Panc1 (cell line): Measurements from ENCODE around the gene SSBP3. TPM values are rescaled to one million over a fixed set of nuclear protein-coding genes. Genes with fewer than 3 reads are reported as not detected.
A peak's percentile ranks its signal among the peaks of the same experiment; 100 is the strongest.
"Not testable (repeated sequence)": the region's sequence is repeated elsewhere in the genome, so short reads cannot be mapped to it uniquely, and the experiment has no call there.

ENCODE experiments used
- ATAC-seq: fragments of 200-7000 bp; cut with Tn5 transposase; 2 replicates; pipeline ENCODE4 v1.9.1; 2020; ENCODE audit warnings: mild to moderate bottlenecking, moderate library complexity
- BruUV-seq: library from RNA; stranded (reverse); fragments of 400-500 nt; replicated peaks from 2 replicates; lab custom pipeline; 2021; lab: Mats Ljungman, UMichigan
- CTCF ChIA-PET: fragments of 300-600 bp; sonication (Branson Sonifier 250); formaldehyde crosslinking; loops from one replicate; lab custom pipeline; 2022; ENCODE audit warnings: antibody characterized with exemption; lab: Charles Lee
- POLR2A ChIA-PET: fragments of 300-600 bp; sonication (Branson Sonifier 250); formaldehyde crosslinking; loops from one replicate; lab custom pipeline; 2022; ENCODE audit warnings: antibody characterized with exemption; lab: Charles Lee
- DNase-seq: peaks from one replicate; pipeline ENCODE4 v3.0.0-alpha.2; 2010; ENCODE audit warnings: low read depth, low spot score
- H3K27ac ChIP-seq: 2 replicates; pipeline ENCODE4 v1.5.1; 2011; ENCODE audit warnings: mild to moderate bottlenecking, low read length, inconsistent platforms
- H3K27me3 ChIP-seq: fragments of 200-500 bp; sonication (Bioruptor generic); 2 replicates; pipeline ENCODE4 v1.6.0; 2014; ENCODE audit warnings: low read length, inconsistent platforms; ENCODE audit not compliant: control insufficient read depth, insufficient read depth
- H3K36me3 ChIP-seq: fragments of 200-500 bp; sonication (Bioruptor generic); 2 replicates; pipeline ENCODE4 v1.5.1; 2014; ENCODE audit warnings: inconsistent platforms, mild to moderate bottlenecking, low read length, moderate library complexity; ENCODE audit not compliant: control insufficient read depth, insufficient read depth
- H3K4me1 ChIP-seq: 2 replicates; pipeline ENCODE4 v1.5.1; 2011; ENCODE audit warnings: inconsistent platforms, mild to moderate bottlenecking, low read length, moderate library complexity; ENCODE audit not compliant: control insufficient read depth, insufficient read depth
- H3K4me3 ChIP-seq, 2 experiments: 2 replicates each; pipeline ENCODE4 v1.5.1; 2011 to 2012; ENCODE audit warnings: low read depth in 2 of 2, low read length in 2 of 2, mild to moderate bottlenecking in 2 of 2, inconsistent platforms in 1 of 2, moderate library complexity in 1 of 2
- H3K9me3 ChIP-seq: fragments of 200-500 bp; sonication (Bioruptor generic); 2 replicates; pipeline ENCODE4 v1.5.1; 2014; ENCODE audit warnings: low read depth, mild to moderate bottlenecking, inconsistent platforms, low read length, moderate library complexity; ENCODE audit not compliant: control insufficient read depth, insufficient read depth
- CTCF ChIP-seq: fragments of 450-650 bp; IDR thresholded peaks from 2 replicates; pipeline ENCODE4 v1.5.1; 2017; ENCODE audit warnings: mild to moderate bottlenecking
- POLR2AphosphoS5 ChIP-seq: IDR thresholded peaks from 2 replicates; pipeline ENCODE4 v1.6.1; 2012; ENCODE audit warnings: mild to moderate bottlenecking, low read depth, low read length, moderate library complexity
- REST ChIP-seq, 2 experiments: IDR thresholded peaks; 2 replicates each; pipeline ENCODE4 v1.6.1; 2011 to 2012; ENCODE audit warnings: low read depth in 2 of 2, control low read depth in 1 of 2, low read length in 1 of 2, mild to moderate bottlenecking in 1 of 2, moderate library complexity in 1 of 2; ENCODE audit not compliant: insufficient read depth in 1 of 2
- SIN3A ChIP-seq: IDR thresholded peaks from 2 replicates; pipeline ENCODE4 v1.6.1; 2012; ENCODE audit warnings: low read depth, mild to moderate bottlenecking, low read length, moderate library complexity, borderline replicate concordance; ENCODE audit not compliant: insufficient read depth
- TCF7L2 ChIP-seq: IDR thresholded peaks from 2 replicates; pipeline ENCODE4 v1.6.1; 2011; ENCODE audit warnings: mild to moderate bottlenecking, low read depth, low read length, inconsistent platforms
- in situ Hi-C: cut with HindIII; loops from 2 replicates; pipeline ENCODE4 v1.10.0; 2016; ENCODE audit warnings: low sequenced_read_pairs, low pct_unique_long_range_greater_than_20kb
- intact Hi-C: fragments of 100-400 bp; cut with micrococcal nuclease; formaldehyde crosslinking; loops from one replicate; pipeline ENCODE4 v1.10.0; 2022; ENCODE audit not compliant: unreplicated experiment
- total RNA-seq: library from RNA; stranded (reverse); gene quantifications from one replicate; pipeline ENCODE4 v1.2.1, GENCODE V29; 2021; ENCODE audit not compliant: unreplicated experiment

Gene SSBP3
- total RNA-seq, 1 experiment from 2014 or later: 22.5 TPM

DNA sequence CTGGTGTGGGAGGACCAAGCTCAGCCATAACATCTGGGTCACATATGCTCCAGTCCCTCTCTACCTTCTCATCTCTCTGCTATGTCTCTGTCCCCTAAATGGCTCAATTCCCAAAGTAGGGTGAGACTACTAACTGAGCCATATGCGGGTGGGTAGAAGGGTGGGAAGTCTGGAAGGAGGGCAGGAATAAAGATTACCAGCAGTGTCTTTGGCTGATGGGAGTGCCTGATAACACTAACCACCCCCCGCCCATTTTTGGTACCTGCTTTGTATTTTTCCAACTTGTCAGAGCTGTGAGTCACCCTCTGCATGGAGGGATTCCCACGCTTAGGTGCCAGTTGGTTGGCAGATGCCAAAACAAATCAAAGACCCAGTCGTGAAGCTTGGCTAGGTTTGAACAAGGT lies 14.9 kb upstream of the SSBP3 start:
- ChIA-PET CTCF (no interaction called here), POLR2A (no interaction called here)
- Histone ChIP-seq H3K4me3 (no peak overlapping the region), H3K36me3 (no peaks in the 10 kb centered on the region), H3K4me1 (no peaks in the 10 kb centered on the region), H3K9me3 (no peaks in the 10 kb centered on the region), H3K27ac (no peak overlapping the region), H3K27me3 (no peaks in the 10 kb centered on the region; the same call in 1 of the 2 replicates)
- no TSS peak for BruUV-seq
- ATAC-seq: no peak
- intact Hi-C loops (no loop called here), in situ Hi-C loops (no loop called here)
- DNase-seq: no peak
- TF ChIP-seq TCF7L2: no peak
- TF ChIP-seq POLR2AphosphoS5: no peak
- no peak for TF ChIP-seq CTCF
- TF ChIP-seq REST (IDR thresholded peaks at IDR 0.05; ENCODE audit: insufficient read depth in 1 of 2, low read depth in 2 of 2, low read length in 1 of 2): no peak
- no peak for TF ChIP-seq SIN3A

GRCh38 chr1:54418598-54418997 lies 12.4 kb upstream of the SSBP3 start:
- POLR2A ChIA-PET: interaction anchor here (0.5 to 1.1 kb wide), 3 partner anchors 23 to 346 kb away, joined by 4 to 5 read pairs (median 4); no protein-coding TSS in a partner anchor
- not testable (repeated sequence) for BruUV-seq

GRCh38 chr1:54417123-54417522 lies 10.9 kb upstream of the SSBP3 start:
- ChIA-PET CTCF (no interaction called here), POLR2A (interaction anchor here (0.5 kb wide), 1 partner anchor 17 kb away, joined by 7 read pairs; no protein-coding TSS in a partner anchor)
- Histone ChIP-seq H3K4me3 (no peak overlapping the region), H3K27me3 (no peaks in the 10 kb centered on the region; the same call in 1 of the 2 replicates), H3K36me3 (no peaks in the 10 kb centered on the region), H3K4me1 (no peaks in the 10 kb centered on the region), H3K9me3 (no peaks in the 10 kb centered on the region), H3K27ac (no peak overlapping the region)
- no TSS peak for BruUV-seq
- ATAC-seq: peak; percentile 33; the same call in 1 of the 2 replicates
- intact Hi-C loops (no loop called here), in situ Hi-C loops (no loop called here)
- no peak for TF ChIP-seq CTCF
- no peak for DNase-seq

More at GRCh38 chr1:54418598-54418997, 12.4 kb upstream of the SSBP3 start:
- H3K27me3 ChIP-seq, H3K4me1 ChIP-seq, intact Hi-C loops, H3K27ac ChIP-seq, in situ Hi-C loops, CTCF ChIA-PET, H3K4me3 ChIP-seq, ATAC-seq, H3K36me3 ChIP-seq, DNase-seq, H3K9me3 ChIP-seq: not testable (repeated sequence)
